HepG2 (cell line): ENCODE measurements around the gene KCTD1.

Experiments used
- AFF4 ChIP-seq: sonication (generic); formaldehyde crosslinking; IDR thresholded peaks from 2 replicates; pipeline ENCODE4 v1.4.0; 2020; ENCODE audit warnings: missing genetic modification reagents
- FOXP4 ChIP-seq: sonication (generic); formaldehyde crosslinking; IDR thresholded peaks from 2 replicates; pipeline ENCODE4 v1.4.0; 2020; ENCODE audit warnings: missing genetic modification reagents
- HDAC1 ChIP-seq: sonication (generic); formaldehyde crosslinking; IDR thresholded peaks from 2 replicates; pipeline ENCODE4 v1.5.1; 2020; ENCODE audit warnings: mild to moderate bottlenecking, missing genetic modification reagents
- HDAC6 ChIP-seq: fragments of 200-600 bp; sonication (generic); IDR thresholded peaks from 2 replicates; pipeline ENCODE4 v1.7.0; 2017; ENCODE audit warnings: mild to moderate bottlenecking, antibody characterized with exemption, low read length, low read depth
- MZF1 ChIP-seq: sonication (generic); formaldehyde crosslinking; IDR thresholded peaks from 2 replicates; pipeline ENCODE4 v1.8.1; 2023; ENCODE audit warnings: mild to moderate bottlenecking, missing genetic modification reagents, borderline replicate concordance
- PHF21A ChIP-seq: sonication (generic); formaldehyde crosslinking; IDR thresholded peaks from 2 replicates; pipeline ENCODE4 v1.5.0; 2020; ENCODE audit warnings: mild to moderate bottlenecking, missing genetic modification reagents
- PHF8 ChIP-seq: sonication (generic); formaldehyde crosslinking; IDR thresholded peaks from 2 replicates; pipeline ENCODE4 v1.5.0; 2020; ENCODE audit warnings: missing genetic modification reagents
- POLR2AphosphoS2 ChIP-seq: IDR thresholded peaks from 2 replicates; pipeline ENCODE4 v1.6.1; 2011; ENCODE audit warnings: low read depth, low read length, improper control_type of control experiment
- SNAPC2 ChIP-seq: sonication (generic); formaldehyde crosslinking; IDR thresholded peaks from 2 replicates; pipeline ENCODE4 v1.8.1; 2022; ENCODE audit warnings: mild to moderate bottlenecking, missing genetic modification reagents
- TOE1 ChIP-seq: sonication (generic); formaldehyde crosslinking; IDR thresholded peaks from 2 replicates; pipeline ENCODE4 v1.4.0; 2020; ENCODE audit warnings: mild to moderate bottlenecking, missing genetic modification reagents
- ZBTB21 ChIP-seq: sonication (generic); formaldehyde crosslinking; IDR thresholded peaks from 2 replicates; pipeline ENCODE4 v1.4.0; 2020; ENCODE audit warnings: missing genetic modification reagents

DNA sequence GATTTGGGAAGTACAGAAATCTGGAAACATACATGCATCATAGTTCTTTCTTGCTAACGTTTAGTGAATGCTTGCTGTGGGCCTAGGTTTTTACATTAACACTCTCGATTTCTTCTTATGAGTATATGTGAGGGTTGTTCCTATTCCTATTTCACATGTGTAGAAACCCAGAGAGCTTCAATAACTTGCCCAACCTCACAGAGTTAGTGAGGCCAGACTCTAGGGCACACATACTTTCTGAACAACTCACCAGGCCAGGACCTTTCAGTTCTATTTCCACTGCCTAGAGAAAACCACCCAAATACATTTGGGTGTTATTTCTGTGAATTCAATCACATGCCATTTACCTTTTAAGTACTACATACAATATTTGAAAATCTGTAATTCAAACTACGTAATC is 8.2 kb upstream of the KCTD1 start:
- TF ChIP-seq PHF8 (CRISPR knock-in tag) (no peak), SNAPC2 (CRISPR knock-in tag) (no peak), ZBTB21 (no peak), TOE1 (CRISPR knock-in tag) (no peak), POLR2AphosphoS2 (no peak), HDAC6 (no peak), MZF1 (CRISPR knock-in tag) (no peak), FOXP4 (CRISPR knock-in tag) (no peak), PHF21A (CRISPR knock-in tag) (no peak), HDAC1 (no peak), AFF4 (no peak)
